Sigmoid colon (tissue), 7 donors: ENCODE results near the gene SZT2. TPM values are rescaled to one million over a fixed set of nuclear protein-coding genes. Genes with fewer than 3 reads are reported as not detected.
A peak's percentile ranks its signal among the peaks of the same experiment; 100 is the strongest.

Experiments
- DNase-seq: peaks from one replicate; pipeline ENCODE4 v3.0.0-alpha.2; 2019
- H3K27ac ChIP-seq, 4 donors: fragments of 200-600 bp; sonication (generic); one replicate each; pipeline ENCODE4 v1.5.1; 2016 to 2019; ENCODE audit warnings: mild to moderate bottlenecking in 1 of 4
- H3K27me3 ChIP-seq, 3 donors: fragments of 200-600 bp; sonication (generic); one replicate each; pipeline ENCODE4 v1.5.1; 2019; ENCODE audit warnings: mild to moderate bottlenecking in 1 of 3
- H3K36me3 ChIP-seq, 4 donors: fragments of 200-600 bp; sonication (generic); one replicate each; pipeline ENCODE4 v1.5.1; 2016 to 2019
- H3K4me1 ChIP-seq, 4 donors: fragments of 200-600 bp; sonication (generic); one replicate each; pipeline ENCODE4 v1.5.1; 2017 to 2019
- H3K4me3 ChIP-seq, 4 donors: fragments of 200-600 bp; sonication (generic); one replicate each; pipeline ENCODE4 v1.5.1; 2017 to 2019; ENCODE audit warnings: mild to moderate bottlenecking in 2 of 4, moderate library complexity in 1 of 4
- H3K9me3 ChIP-seq, 4 donors: fragments of 200-600 bp in 3 of 4; sonication (generic) in 3 of 4; one replicate each; pipeline versions ENCODE4 v1.5.1 to v1.6.1; 2013 to 2019
- EP300 ChIP-seq, 4 donors: sonication (generic); formaldehyde crosslinking; IDR thresholded peaks; one replicate each; pipeline ENCODE4 v1.6.1; 2017; ENCODE audit warnings: antibody characterized with exemption in 4 of 4
- POLR2A ChIP-seq, 2 donors: fragments of 450-650 bp; IDR thresholded peaks; one replicate each; pipeline ENCODE4 v1.6.1; 2016; ENCODE audit warnings: antibody characterized with exemption in 2 of 2, mild to moderate bottlenecking in 2 of 2, moderate library complexity in 2 of 2
- POLR2AphosphoS5 ChIP-seq, 4 donors: sonication (generic); formaldehyde crosslinking; IDR thresholded peaks; one replicate each; pipeline ENCODE4 v1.6.1; 2017; ENCODE audit warnings: antibody characterized with exemption in 4 of 4
- WGBS, 2 donors: extraction: QIAGEN DNeasy Blood & Tissue Kit; methylation state at CpG; one replicate each; pipeline ENCODE4 v1.1.7; 2013; 5-methylcytosine and 5-hydroxymethylcytosine counted together
- intact Hi-C: fragments of 100-400 bp; cut with DNase I; formaldehyde crosslinking; loops from one replicate; pipeline ENCODE4 v1.15.1; 2023
- polyA plus RNA-seq, 3 donors: library from polyadenylated mRNA; stranded (reverse); fragments of 200-250 nt; gene quantifications; one replicate each; pipeline ENCODE4 v1.2.3, GENCODE V29; 2013
- total RNA-seq, 4 donors: library from RNA; depleted of rRNA; stranded (reverse); fragments of >200 nt; gene quantifications; one replicate each; pipeline ENCODE4 v1.1.0, GENCODE V29; 2016
- TF ChIP-seq, protein P1 (sequence below), 4 experiments: fragments of 450-650 bp in 3 of 4; fragments of 200-600 bp in 1 of 4; IDR thresholded peaks; one replicate each; pipeline ENCODE4 v1.5.1; 2016 to 2019; ENCODE audit warnings: antibody characterized with exemption in 4 of 4, mild to moderate bottlenecking in 3 of 4, moderate library complexity in 2 of 4
- donor health status: healthy with polysubstance abuse.
- donor health status: Bipolar disorder and iron deficiency.
- donor health status: healthy.

SZT2 gene
- total and polyA plus RNA-seq, 7 donors = 4.6 to 47.4 (median 19.3) TPM

GRCh38 chr1:43350976-43351375 lies 38.7 kb upstream of the SZT2 start:
- H3K27me3 ChIP-seq = no peaks in the 10 kb centered on the region
- peak overlapping the region in 2 of 4 donors; percentile 82 to 94 for H3K27ac ChIP-seq
- intact Hi-C loops = no loop called here
- no peak for TF ChIP-seq POLR2AphosphoS5 (IDR thresholded peaks at IDR 0.05)
- 84 to 90% methylated on average over 1 of the region's 1 CpG for WGBS, 2 donors
- H3K4me3 ChIP-seq = no peak overlapping the region
- H3K9me3 ChIP-seq = no peaks in the 10 kb centered on the region
- H3K36me3 ChIP-seq = no peaks in the 10 kb centered on the region
- peaks cover 0 to 23% (median 16%) of the 10 kb centered on the region in 4 donors for H3K4me1 ChIP-seq
- no peak for DNase-seq

DNA sequence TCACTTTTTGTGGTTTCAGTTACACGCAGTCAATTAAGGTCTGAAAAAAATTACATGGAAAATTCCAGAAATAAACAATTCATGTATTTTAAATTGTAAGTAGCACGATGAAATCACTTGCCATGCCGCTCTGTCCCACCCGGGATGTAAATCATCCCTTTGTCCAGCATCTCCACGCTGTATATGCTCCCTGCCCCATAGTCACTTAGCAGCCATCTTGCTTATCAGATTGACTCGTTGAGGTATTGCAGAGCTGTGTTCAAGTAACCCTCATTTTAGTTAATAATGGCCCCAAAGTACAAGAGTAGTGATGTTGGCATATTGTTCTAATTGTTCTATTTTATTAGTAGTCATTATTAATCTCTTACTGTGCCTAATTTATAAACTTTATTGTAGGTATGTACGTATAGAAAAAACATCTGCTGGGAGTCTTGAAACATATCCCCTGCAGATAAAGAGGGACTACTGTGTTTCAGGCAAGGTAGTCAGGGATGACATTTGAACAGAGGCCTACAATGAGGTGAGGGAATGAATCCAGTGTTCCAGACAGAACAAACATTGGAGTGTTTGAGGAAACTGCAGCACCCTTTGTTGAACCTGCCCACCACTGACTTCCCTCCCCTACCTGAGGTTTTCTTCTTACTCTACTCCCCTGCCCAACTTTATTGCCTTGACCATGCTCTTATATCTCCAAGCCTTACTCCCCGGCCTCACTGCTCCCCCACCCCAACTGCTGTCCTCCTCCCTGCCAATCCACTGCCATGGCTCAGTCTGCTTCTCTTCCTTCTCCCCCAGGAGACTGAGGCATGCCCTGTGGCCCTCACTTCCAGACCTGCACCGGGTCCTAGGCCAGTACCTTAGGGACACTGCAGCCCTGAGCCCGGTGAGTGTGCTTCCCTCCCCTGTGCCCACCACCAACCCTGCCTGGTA lies 38.0 kb upstream of the SZT2 start:
- Histone ChIP-seq H3K4me3 (no peak overlapping the region), H3K36me3 (no peaks in the 10 kb centered on the region), H3K9me3 (no peaks in the 10 kb centered on the region), H3K4me1 (peaks cover 0 to 23% (median 16%) of the 10 kb centered on the region in 4 donors), H3K27me3 (no peaks in the 10 kb centered on the region), H3K27ac (peak overlapping the region in 1 of 4 donors; percentile 94)
- 81 to 85% methylated on average over 10 of the region's 10 CpGs for WGBS, 2 donors
- intact Hi-C loops = no loop called here
- TF ChIP-seq POLR2A (IDR thresholded peaks at IDR 0.05) = no peak
- no peak for TF ChIP-seq POLR2AphosphoS5 (IDR thresholded peaks at IDR 0.05)
- no peak for TF ChIP-seq EP300 (IDR thresholded peaks at IDR 0.05)
- TF ChIP-seq, protein P1, sequence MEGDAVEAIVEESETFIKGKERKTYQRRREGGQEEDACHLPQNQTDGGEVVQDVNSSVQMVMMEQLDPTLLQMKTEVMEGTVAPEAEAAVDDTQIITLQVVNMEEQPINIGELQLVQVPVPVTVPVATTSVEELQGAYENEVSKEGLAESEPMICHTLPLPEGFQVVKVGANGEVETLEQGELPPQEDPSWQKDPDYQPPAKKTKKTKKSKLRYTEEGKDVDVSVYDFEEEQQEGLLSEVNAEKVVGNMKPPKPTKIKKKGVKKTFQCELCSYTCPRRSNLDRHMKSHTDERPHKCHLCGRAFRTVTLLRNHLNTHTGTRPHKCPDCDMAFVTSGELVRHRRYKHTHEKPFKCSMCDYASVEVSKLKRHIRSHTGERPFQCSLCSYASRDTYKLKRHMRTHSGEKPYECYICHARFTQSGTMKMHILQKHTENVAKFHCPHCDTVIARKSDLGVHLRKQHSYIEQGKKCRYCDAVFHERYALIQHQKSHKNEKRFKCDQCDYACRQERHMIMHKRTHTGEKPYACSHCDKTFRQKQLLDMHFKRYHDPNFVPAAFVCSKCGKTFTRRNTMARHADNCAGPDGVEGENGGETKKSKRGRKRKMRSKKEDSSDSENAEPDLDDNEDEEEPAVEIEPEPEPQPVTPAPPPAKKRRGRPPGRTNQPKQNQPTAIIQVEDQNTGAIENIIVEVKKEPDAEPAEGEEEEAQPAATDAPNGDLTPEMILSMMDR (IDR thresholded peaks at IDR 0.05) = no peak
- no peak for DNase-seq

GRCh38 chr1:43352351-43352705 lies 37.4 kb upstream of the SZT2 start:
- Histone ChIP-seq H3K4me3 (no peak overlapping the region), H3K27me3 (no peaks in the 10 kb centered on the region), H3K4me1 (peaks cover 0 to 23% (median 16%) of the 10 kb centered on the region in 4 donors), H3K27ac (no peak overlapping the region), H3K9me3 (no peaks in the 10 kb centered on the region), H3K36me3 (no peaks in the 10 kb centered on the region)
- 91 to 96% methylated on average over 2 of the region's 2 CpGs for WGBS, 2 donors
- intact Hi-C loops = no loop called here
- TF ChIP-seq, protein P1 (IDR thresholded peaks at IDR 0.05) = no peak
- TF ChIP-seq EP300 (IDR thresholded peaks at IDR 0.05) = no peak
- no peak for TF ChIP-seq POLR2A (IDR thresholded peaks at IDR 0.05)
- no peak for TF ChIP-seq POLR2AphosphoS5 (IDR thresholded peaks at IDR 0.05)
- DNase-seq = no peak

DNA sequence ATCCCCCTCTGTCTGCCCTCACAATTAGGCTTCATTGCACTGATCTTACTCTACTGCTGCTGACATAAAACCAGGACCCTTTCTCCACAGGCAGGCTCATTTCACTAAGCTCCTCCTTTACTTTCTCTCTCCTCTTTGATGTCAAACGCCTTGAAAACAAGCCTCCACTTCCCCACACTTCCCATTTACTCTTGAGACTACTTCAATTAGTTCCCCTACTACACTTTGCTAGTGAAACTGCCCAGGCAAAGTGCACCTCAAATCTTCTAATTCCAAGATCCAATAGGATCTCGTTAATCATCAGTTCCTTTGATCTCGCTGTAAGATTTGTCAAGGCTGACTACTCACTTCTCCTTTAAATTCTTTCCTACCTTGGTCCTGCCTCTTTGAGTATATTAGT lies 36.8 kb upstream of the SZT2 start:
- WGBS, 2 donors = 64 to 72% methylated on average over 3 of the region's 3 CpGs
- no peaks in the 10 kb centered on the region for H3K27me3 ChIP-seq
- H3K4me3 ChIP-seq = no peak overlapping the region
- H3K27ac ChIP-seq = no peak overlapping the region
- no peaks in the 10 kb centered on the region for H3K36me3 ChIP-seq
- TF ChIP-seq EP300 (IDR thresholded peaks at IDR 0.05) (no peak), POLR2AphosphoS5 (IDR thresholded peaks at IDR 0.05) (no peak), POLR2A (IDR thresholded peaks at IDR 0.05) (no peak)
- TF ChIP-seq, protein P1 (IDR thresholded peaks at IDR 0.05) = no peak
- no peaks in the 10 kb centered on the region for H3K9me3 ChIP-seq
- peaks cover 0 to 29% (median 20%) of the 10 kb centered on the region in 4 donors for H3K4me1 ChIP-seq
- no peak for DNase-seq
- intact Hi-C loops = no loop called here

- H3K36me3 ChIP-seq = no peaks in the 10 kb centered on the region
- H3K4me3 ChIP-seq = no peak overlapping the region
- TF ChIP-seq POLR2AphosphoS5 (IDR thresholded peaks at IDR 0.05) = no peak
- TF ChIP-seq, protein P1 (IDR thresholded peaks at IDR 0.05) = no peak
- no peak for TF ChIP-seq POLR2A (IDR thresholded peaks at IDR 0.05)
- TF ChIP-seq EP300 (IDR thresholded peaks at IDR 0.05) = no peak
- no peak overlapping the region for H3K27ac ChIP-seq
- H3K9me3 ChIP-seq = no peaks in the 10 kb centered on the region
- no peaks in the 10 kb centered on the region for H3K27me3 ChIP-seq
- peaks cover 0 to 29% (median 20%) of the 10 kb centered on the region in 4 donors for H3K4me1 ChIP-seq
- 89 to 93% methylated on average over 2 of the region's 2 CpGs for WGBS, 2 donors
- no peak for DNase-seq
- intact Hi-C loops = no loop called here
Measured at GRCh38 chr1:43354471-43354870, 35.2 kb upstream of the SZT2 start.
